ENCODE results near the gene TLK1.

Gene TLK1

GRCh38 chr2:171160119-171160955, at the start of gene TLK1:
TSS of gene TLK1 (minus strand) at chr2:171160893. CDS start at chr2:171160428, 465 bp downstream.
- Mint-ChIP-seq H3K4me3 (peak within 1 kb of the TSS; percentile 98), H3K4me1 (peaks cover 61% of the 10 kb centered on the region), H3K27ac (peak within 1 kb of the TSS; percentile 91), H3K27me3 (peaks cover 5% of the 10 kb centered on the region), H3K9me3 (no peaks in the 10 kb centered on the region), H3K36me3 (ENCODE audit: low read depth) (no peaks in the 10 kb centered on the region)
- DNase-seq: peak; percentile 76
- peak; percentile 73 for ATAC-seq

- no peak overlapping the region for H3K4me3 Mint-ChIP-seq
- H3K27me3 Mint-ChIP-seq: no peaks in the 10 kb centered on the region
- H3K9me3 Mint-ChIP-seq: no peaks in the 10 kb centered on the region
- no peak for DNase-seq
- peak overlapping the region; percentile 53 for H3K27ac Mint-ChIP-seq
- H3K36me3 Mint-ChIP-seq (ENCODE audit: low read depth): no peaks in the 10 kb centered on the region
- no peak for ATAC-seq
- H3K4me1 Mint-ChIP-seq: peaks cover 17% of the 10 kb centered on the region
These were observed 49.6 kb upstream of the TLK1 start for GRCh38 chr2:171210216-171210863.

DNA sequence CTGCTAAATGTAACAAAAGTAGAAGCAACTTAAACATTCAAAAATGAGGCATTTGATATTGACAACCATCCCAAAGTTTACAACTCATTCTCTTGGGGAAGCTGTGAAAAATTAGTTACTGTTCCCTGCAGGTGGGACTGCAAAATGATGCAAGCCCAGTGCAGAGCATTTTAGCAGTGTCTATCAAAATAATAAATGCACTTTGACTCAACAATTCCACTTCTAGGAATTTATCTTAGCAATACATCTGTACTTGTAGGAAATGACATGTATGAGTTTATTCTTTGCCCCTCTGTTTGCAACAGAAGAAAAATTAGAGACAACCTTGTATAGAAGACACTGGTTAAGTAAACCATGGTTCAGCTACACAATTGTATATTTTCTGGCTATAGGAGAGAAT, 48.0 kb upstream of the TLK1 start:
- H3K4me3 Mint-ChIP-seq: no peak overlapping the region
- H3K27me3 Mint-ChIP-seq: no peaks in the 10 kb centered on the region
- H3K9me3 Mint-ChIP-seq: no peaks in the 10 kb centered on the region
- peaks cover 14% of the 10 kb centered on the region for H3K4me1 Mint-ChIP-seq
- no peak overlapping the region for H3K27ac Mint-ChIP-seq
- no peak for DNase-seq
- H3K36me3 Mint-ChIP-seq (ENCODE audit: low read depth): no peaks in the 10 kb centered on the region
- ATAC-seq: no peak

- H3K4me1 Mint-ChIP-seq: peaks cover 14% of the 10 kb centered on the region
These were observed 45.9 kb upstream of the TLK1 start for GRCh38 chr2:171206422-171207115.

DNA sequence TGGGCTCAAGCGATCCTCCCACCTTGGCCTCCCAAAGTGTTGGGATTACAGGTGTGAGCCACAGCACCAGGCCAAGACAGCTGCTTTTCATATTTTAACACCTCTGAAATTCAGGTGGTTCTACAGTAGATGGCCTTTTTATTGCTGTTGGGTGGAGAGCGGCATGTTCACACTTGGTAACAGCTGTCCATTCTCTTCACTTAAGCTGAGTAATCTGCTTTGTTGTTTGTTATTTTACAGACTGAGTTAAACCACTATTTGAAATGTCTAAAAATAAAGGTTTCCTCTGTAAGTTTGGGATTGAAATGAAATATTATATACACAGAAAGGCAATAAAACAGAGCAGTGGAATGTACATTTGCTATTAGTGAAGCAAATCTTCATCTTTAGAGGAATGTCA, 44.9 kb upstream of the TLK1 start:
- Mint-ChIP-seq H3K27ac (no peak overlapping the region), H3K4me3 (no peak overlapping the region), H3K9me3 (no peaks in the 10 kb centered on the region), H3K27me3 (peaks cover 2% of the 10 kb centered on the region), H3K36me3 (ENCODE audit: low read depth) (no peaks in the 10 kb centered on the region), H3K4me1 (peaks cover 4% of the 10 kb centered on the region)
- ATAC-seq: no peak
- DNase-seq: no peak

More at GRCh38 chr2:171206422-171207115, 45.9 kb upstream of the TLK1 start:
- H3K36me3 Mint-ChIP-seq (ENCODE audit: low read depth): no peaks in the 10 kb centered on the region
- ATAC-seq: no peak
- H3K27me3 Mint-ChIP-seq: peaks cover 2% of the 10 kb centered on the region
- no peaks in the 10 kb centered on the region for H3K9me3 Mint-ChIP-seq
- no peak for DNase-seq
- no peak overlapping the region for H3K27ac Mint-ChIP-seq
- H3K4me3 Mint-ChIP-seq: no peak overlapping the region

GRCh38 chr2:171201767-171202166, 41.1 kb upstream of the TLK1 start:
- DNase-seq (no peak), ATAC-seq (no peak)
- Mint-ChIP-seq H3K9me3 (no peaks in the 10 kb centered on the region), H3K27me3 (peaks cover 2% of the 10 kb centered on the region), H3K4me3 (no peak overlapping the region), H3K36me3 (ENCODE audit: low read depth) (no peaks in the 10 kb centered on the region), H3K4me1 (no peaks in the 10 kb centered on the region), H3K27ac (no peak overlapping the region)

GRCh38 chr2:171201271-171201670, 40.6 kb upstream of the TLK1 start:
- DNase-seq (no peak), ATAC-seq (no peak)
- H3K36me3 Mint-ChIP-seq (ENCODE audit: low read depth): no peaks in the 10 kb centered on the region
- H3K27ac Mint-ChIP-seq: no peak overlapping the region
- H3K9me3 Mint-ChIP-seq: no peaks in the 10 kb centered on the region
- H3K4me3 Mint-ChIP-seq: no peak overlapping the region
- no peaks in the 10 kb centered on the region for H3K4me1 Mint-ChIP-seq
- peaks cover 2% of the 10 kb centered on the region for H3K27me3 Mint-ChIP-seq

DNA sequence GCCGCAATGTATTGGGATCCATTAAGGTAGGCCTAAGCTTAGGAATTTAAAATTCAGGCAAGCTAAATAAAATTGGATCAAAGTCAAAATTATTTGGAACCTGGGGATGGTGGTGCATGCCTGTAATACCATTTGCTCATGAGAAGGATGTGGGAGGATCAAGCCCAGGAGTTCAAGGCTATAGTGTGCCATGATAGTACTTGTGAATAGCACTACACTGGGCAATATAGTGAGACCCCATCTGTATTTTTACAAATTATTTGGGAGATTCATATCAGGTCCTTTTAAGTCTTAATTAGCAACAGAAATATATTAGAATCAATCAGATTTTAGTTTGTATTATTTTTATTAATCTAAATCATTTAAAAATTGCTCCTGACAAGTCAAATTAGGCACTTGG, 39.8 kb upstream of the TLK1 start:
- Mint-ChIP-seq H3K4me3 (no peak overlapping the region), H3K27ac (no peak overlapping the region), H3K4me1 (no peaks in the 10 kb centered on the region), H3K36me3 (ENCODE audit: low read depth) (no peaks in the 10 kb centered on the region), H3K9me3 (no peaks in the 10 kb centered on the region), H3K27me3 (peaks cover 2% of the 10 kb centered on the region)
- DNase-seq: no peak
- ATAC-seq: no peak

DNA sequence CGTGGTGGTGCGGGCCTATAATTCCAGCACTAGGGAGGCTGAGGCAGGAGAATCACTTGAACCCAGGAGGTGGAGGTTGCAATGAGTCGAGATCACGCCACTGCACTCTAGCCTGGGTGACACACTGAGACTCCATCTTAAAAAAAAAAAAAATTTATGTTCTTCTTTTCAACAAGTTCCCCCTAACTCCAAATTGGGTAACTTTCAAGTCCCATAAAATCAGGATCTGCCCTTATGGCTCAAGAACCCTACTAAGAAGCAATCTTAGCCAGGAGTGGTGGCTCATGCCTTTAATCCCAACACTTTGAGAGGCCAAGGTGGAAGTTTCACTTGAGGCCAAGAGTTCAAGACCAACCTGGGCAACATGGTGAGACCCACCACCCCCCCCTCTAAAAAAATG, 30.3 kb upstream of the TLK1 start:
- Mint-ChIP-seq H3K4me3 (no peak overlapping the region), H3K27me3 (no peaks in the 10 kb centered on the region), H3K27ac (no peak overlapping the region), H3K36me3 (ENCODE audit: low read depth) (no peaks in the 10 kb centered on the region), H3K4me1 (no peaks in the 10 kb centered on the region), H3K9me3 (no peaks in the 10 kb centered on the region)
- DNase-seq (no peak), ATAC-seq (no peak)

GRCh38 chr2:171187819-171188218, 27.1 kb upstream of the TLK1 start:
- no peaks in the 10 kb centered on the region for H3K4me1 Mint-ChIP-seq
- no peak overlapping the region for H3K27ac Mint-ChIP-seq
- no peaks in the 10 kb centered on the region for H3K36me3 Mint-ChIP-seq (ENCODE audit: low read depth)
- peaks cover 2% of the 10 kb centered on the region for H3K27me3 Mint-ChIP-seq
- DNase-seq (no peak), ATAC-seq (no peak)
- H3K9me3 Mint-ChIP-seq: no peaks in the 10 kb centered on the region
- no peak overlapping the region for H3K4me3 Mint-ChIP-seq

DNA sequence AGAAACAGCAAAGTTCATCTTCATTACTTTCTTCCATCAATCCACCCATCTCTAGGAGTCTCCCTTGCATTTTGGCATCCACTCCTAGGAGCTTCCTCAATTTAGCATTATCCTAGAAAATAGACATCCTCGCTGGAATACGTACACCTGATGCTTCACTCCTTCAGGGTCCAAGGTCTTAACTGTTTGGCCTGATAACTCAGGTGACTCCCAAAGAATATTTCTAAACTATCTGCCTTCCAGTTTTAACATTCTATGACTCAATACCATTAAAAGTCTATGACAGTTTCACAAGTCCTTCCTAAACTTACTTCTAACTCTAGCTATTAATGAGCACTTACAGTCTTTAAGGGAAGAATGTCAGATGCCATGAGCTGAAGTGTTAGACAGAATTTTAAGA, 26.5 kb upstream of the TLK1 start:
- peaks cover 2% of the 10 kb centered on the region for H3K27me3 Mint-ChIP-seq
- ATAC-seq (no peak), DNase-seq (no peak)
- no peaks in the 10 kb centered on the region for H3K4me1 Mint-ChIP-seq
- no peaks in the 10 kb centered on the region for H3K36me3 Mint-ChIP-seq (ENCODE audit: low read depth)
- no peaks in the 10 kb centered on the region for H3K9me3 Mint-ChIP-seq
- H3K4me3 Mint-ChIP-seq: no peak overlapping the region
- H3K27ac Mint-ChIP-seq: no peak overlapping the region

DNA sequence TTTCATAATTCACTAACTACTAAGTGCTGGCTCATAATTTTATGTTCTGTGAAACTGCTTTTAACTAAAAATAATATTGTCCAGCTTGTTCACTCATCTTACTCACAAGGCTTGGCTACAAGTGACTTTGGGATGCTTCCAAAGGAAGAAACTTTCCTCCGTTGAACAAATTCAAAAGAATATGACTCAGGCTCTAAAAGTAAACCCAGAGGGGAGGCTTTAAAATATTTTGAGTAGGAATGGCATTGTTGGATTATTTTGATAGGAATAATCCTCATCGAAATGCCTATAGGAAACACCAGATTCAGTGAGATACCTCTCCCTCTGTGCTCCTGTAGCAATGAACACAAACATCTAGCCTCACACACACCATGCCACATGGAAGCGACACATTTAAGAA, 25.2 kb upstream of the TLK1 start:
- Mint-ChIP-seq H3K36me3 (ENCODE audit: low read depth) (no peaks in the 10 kb centered on the region), H3K4me1 (peaks cover 4% of the 10 kb centered on the region), H3K27me3 (peaks cover 2% of the 10 kb centered on the region), H3K9me3 (no peaks in the 10 kb centered on the region), H3K27ac (no peak overlapping the region), H3K4me3 (no peak overlapping the region)
- no peak for ATAC-seq
- no peak for DNase-seq

GRCh38 chr2:171185165-171185818, 24.6 kb upstream of the TLK1 start:
- peaks cover 4% of the 10 kb centered on the region for H3K4me1 Mint-ChIP-seq
- no peaks in the 10 kb centered on the region for H3K9me3 Mint-ChIP-seq
- no peak for DNase-seq
- H3K4me3 Mint-ChIP-seq: no peak overlapping the region
- no peak overlapping the region for H3K27ac Mint-ChIP-seq
- H3K27me3 Mint-ChIP-seq: peaks cover 2% of the 10 kb centered on the region
- H3K36me3 Mint-ChIP-seq (ENCODE audit: low read depth): no peaks in the 10 kb centered on the region
- ATAC-seq: no peak
